NT2/D1 (cell line): ENCODE results near the gene ADIRF.

Experiments used
- SUZ12 ChIP-seq: IDR thresholded peaks from 2 replicates; pipeline ENCODE4 v1.6.1; 2011; ENCODE audit not compliant: insufficient read length, insufficient read depth; ENCODE audit errors: extremely low read depth
- YY1 ChIP-seq: IDR thresholded peaks from 2 replicates; pipeline ENCODE4 v1.6.1; 2011; ENCODE audit not compliant: insufficient read length, insufficient read depth
- ZNF274 ChIP-seq: IDR thresholded peaks from 2 replicates; pipeline ENCODE4 v1.6.1; 2011; ENCODE audit warnings: mild to moderate bottlenecking, low read depth, low read length

DNA sequence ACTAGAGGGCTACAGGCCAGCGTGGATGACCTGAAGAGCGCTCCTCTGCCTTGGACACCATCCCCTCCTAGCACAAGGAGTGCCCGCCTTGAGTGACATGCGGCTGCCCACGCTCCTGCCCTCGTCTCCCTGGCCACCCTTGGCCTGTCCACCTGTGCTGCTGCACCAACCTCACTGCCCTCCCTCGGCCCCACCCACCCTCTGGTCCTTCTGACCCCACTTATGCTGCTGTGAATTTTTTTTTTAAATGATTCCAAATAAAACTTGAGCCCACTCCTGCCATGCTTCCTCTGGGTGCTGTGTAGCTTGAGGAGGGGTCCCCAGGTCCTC lies 5.3 kb upstream of the ADIRF start:
- TF ChIP-seq YY1 (no peak), ZNF274 (no peak), SUZ12 (no peak)
